Activated T-cell treated with anti-CD3 and anti-CD28 coated beads for 1 hour (primary cell): ENCODE measurements around the gene ALDH3A1.

Experiments
- DNase-seq: peaks from one replicate; pipeline ENCODE4 v3.0.0-alpha.2; 2020; ENCODE audit warnings: low read depth

ALDH3A1 gene

GRCh38 chr17:19718613-19719354 lies 29.3 kb downstream of the ALDH3A1 start:
- no peak for DNase-seq

DNA sequence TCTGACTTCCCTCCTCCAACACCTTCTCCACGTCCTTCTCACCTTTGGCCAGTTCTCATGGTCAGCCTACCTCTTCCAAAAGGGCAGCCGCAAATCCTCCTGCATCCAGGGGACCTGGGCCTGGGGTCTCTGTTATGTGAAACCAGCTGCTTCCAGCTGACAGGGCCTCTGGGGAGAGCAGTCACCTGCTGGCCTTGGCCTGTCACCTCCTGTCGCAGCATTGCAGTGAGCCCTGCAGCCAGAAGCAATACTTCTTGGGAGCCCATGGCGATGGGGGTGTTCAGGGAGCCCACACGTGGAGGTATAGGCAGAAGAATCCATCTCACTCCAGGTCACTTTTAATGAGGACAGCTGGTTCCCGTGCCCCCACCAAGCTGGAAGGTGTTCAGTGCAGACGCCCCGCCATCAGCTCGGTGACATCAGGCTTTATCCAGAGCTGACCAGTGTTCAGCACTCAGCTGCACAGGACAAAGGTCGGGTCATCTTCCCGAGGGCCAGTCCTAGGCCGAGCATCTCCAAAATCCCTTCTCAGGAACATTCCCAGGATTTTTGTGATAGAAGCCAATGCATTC lies 30.0 kb downstream of the ALDH3A1 start:
- no peak for DNase-seq

- DNase-seq: no peak
Observed at GRCh38 chr17:19717411-19717908, 30.6 kb downstream of the ALDH3A1 start.

DNA sequence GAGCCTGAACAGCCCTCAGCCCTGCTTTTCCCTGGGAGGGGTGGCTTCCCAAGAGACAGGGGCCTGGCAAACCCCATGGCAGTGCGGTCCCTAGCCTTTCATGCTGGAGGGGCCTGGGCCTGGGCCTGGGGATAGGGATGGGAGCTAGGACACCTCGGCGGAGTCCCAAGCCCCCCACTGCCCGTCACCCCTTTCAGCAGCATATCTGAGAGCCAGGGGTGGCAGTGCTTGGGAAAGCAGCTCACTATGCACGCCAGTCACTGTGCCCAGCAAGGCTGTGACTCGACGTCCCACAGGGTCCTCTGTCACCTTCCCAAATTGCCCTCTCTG lies 31.1 kb downstream of the ALDH3A1 start:
- no peak for DNase-seq

DNA sequence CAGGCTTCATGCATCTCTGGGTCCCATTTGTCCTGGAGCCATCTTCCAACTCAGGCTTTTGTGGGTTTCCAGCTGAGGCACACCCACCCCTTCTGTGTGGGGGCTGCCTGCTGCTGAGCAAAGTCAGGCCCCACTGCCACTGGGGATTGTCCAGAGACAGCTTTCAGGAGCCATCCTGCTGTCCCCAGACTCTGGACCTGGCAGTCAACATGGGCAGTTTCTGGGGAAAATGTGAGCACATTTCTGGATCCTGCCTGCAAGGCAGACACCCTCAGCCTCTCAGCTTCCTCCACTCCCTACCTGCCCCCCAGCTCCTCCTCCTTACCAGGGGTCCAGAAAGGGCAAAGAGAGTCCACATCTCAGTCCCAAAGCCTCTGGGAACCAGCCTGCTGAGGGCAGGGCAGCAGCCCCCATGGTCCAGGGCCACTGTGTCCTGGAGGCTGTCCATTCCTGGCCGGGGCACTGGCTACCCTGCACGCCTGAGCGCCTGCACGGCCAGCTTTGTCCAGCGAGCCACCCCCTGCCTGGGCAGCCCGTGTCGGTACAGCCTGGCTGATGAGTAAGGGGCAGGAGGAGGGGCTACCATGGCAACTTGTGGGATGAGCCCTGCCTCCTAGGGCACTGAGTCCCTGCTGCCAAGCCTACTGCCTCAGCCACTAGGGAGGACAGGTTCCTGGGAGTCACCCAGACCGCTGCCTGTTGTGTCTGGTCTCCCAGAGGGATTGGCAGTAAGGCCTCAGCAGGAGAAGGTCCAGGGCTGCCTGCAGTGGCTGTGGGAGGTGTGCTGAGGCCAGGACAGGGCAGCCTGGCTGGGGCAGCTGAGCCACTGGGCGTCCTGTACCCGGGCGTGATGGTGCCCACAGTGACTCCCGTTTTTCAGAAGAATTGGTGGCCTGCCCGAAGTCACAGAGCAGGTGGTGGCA lies 31.7 kb downstream of the ALDH3A1 start, which contains the start of gene SLC47A2:
TSS of gene SLC47A2 (minus strand) at position 477 of the 923 bp plus-strand sequence. CDS start at position 448, 29 bp downstream.
- no peak for DNase-seq

DNA sequence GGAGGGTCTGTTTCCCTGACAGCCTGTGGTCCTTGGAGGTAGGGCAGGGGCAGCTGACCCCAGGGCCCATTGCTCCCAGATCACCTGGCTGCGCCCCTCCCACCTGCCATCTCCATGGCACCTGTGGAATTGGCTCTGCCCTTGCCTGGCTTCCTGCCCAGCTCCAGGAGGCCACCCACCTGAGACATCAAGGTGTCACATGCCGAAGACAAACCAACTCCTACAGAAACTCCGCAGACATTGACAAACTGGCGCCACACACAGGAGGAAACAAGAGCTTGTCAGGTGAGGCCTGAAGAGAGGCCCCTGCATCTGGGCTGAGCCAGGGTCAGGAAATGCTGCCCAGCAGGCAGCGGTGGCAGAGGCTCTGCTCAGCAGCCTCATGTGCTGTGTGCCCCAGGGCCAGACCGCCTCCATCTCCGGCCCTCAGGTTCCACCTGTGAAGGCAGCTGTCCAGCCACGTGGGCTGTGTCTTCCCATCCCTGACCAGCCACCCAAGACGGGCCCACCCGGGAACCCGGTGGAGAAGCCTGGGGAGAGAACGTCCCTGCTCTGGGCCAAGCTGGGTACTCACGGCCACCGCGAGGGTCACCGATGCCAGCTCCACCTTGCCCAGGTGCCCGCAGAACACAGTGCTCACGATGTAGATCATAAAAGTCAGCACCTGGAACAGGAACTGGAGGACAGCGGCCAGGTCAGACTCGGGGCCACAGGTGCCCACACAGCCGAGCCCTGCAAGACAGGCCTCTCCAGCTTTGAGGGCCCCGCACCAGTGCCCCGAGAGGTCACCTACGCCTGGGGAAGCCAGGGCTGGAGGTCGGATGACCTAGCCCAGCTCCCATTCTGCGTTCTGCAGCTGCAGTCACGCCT lies 33.3 kb downstream of the ALDH3A1 start:
- no peak for DNase-seq

DNA sequence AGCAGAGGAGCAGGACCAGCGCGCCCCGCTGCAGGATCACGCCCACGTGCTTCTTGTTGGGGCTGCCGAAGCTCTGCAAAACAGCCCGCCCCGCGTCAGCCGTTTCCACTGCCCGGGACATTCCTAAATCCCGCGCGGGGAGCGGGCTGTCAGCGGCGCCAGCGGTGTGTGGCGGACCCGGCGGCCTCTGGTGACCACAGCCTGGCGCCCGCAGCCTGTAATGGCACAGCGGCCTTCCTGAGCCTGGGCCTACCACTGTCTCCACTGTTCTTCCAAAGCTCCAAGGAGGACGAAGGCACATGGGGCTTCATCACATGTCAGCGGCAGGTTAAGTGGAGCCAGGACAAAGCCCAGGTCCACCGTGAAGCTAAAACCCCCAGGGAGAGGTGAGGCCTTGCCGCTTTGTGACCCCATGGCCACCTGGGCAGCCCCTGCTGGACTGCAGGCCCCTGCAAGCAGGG lies 34.2 kb downstream of the ALDH3A1 start:
- no peak for DNase-seq

GRCh38 chr17:19713462-19713861 lies 34.6 kb downstream of the ALDH3A1 start:
- no peak for DNase-seq

DNA sequence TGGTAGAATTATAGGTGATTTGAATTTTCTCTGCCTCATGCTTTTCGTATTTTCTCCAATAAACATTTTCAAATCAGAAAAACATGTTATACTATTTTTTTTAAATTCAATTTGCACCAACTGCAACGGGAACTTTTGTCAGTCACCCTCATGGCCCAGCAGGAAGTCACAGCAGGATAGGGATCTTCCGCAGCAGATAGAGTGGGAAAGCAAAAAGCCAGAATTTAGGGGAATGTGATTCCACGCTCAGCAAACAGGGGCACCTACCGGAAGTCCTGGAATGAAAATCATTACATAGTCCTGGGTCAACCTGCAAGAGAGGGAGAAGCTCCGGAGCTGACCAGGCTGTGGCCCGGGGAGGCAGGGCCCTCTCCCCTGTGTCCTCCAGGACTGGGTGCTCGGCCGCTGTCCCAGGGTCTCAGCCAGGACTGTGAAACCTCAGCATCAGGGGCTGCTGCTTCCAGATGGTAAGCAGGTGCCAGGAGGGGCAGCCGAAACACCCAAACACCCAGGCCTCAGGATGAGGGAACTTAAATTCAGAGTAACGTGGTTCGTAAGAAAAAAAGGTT lies 35.6 kb downstream of the ALDH3A1 start:
- DNase-seq: no peak

- no peak for DNase-seq
Observed at GRCh38 chr17:19709841-19710240, 38.3 kb downstream of the ALDH3A1 start.

DNA sequence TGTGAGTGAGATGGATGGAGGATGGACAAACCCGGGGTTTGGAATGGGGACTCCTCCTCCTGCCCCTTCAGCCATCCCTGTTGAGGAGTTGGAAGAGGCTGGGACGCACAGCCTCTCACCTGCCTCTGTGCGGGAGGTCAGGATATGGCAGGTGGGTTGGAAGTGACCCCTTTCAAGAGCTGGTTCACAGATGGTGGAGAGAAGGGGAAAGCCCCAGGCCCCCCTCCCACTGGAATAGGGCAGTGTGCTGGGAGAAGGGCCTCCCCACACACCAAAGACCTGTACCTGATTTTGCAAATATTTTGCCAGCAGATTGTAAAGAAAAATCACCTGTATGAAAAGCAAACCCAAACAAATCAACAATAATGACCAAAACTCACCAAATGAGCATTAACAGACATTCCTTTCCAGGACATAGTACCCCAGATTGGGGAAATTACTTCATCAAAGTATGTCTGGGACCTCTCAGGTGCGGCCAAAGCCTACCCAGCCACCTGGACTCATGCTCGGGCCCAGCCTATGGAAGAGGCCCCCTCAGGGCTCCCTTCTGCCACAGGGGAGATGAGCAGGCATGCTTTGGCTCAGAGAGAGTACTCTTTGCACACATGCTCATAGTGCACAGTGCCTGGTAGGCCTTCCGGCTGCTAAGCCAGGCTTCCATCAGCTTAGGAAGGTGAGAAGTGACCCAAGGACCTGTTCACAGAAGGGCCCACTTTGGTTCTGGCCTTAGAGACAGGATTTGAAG lies 39.5 kb downstream of the ALDH3A1 start:
- no peak for DNase-seq

- DNase-seq: no peak
Observed at GRCh38 chr17:19707728-19708221, 40.3 kb downstream of the ALDH3A1 start.

DNA sequence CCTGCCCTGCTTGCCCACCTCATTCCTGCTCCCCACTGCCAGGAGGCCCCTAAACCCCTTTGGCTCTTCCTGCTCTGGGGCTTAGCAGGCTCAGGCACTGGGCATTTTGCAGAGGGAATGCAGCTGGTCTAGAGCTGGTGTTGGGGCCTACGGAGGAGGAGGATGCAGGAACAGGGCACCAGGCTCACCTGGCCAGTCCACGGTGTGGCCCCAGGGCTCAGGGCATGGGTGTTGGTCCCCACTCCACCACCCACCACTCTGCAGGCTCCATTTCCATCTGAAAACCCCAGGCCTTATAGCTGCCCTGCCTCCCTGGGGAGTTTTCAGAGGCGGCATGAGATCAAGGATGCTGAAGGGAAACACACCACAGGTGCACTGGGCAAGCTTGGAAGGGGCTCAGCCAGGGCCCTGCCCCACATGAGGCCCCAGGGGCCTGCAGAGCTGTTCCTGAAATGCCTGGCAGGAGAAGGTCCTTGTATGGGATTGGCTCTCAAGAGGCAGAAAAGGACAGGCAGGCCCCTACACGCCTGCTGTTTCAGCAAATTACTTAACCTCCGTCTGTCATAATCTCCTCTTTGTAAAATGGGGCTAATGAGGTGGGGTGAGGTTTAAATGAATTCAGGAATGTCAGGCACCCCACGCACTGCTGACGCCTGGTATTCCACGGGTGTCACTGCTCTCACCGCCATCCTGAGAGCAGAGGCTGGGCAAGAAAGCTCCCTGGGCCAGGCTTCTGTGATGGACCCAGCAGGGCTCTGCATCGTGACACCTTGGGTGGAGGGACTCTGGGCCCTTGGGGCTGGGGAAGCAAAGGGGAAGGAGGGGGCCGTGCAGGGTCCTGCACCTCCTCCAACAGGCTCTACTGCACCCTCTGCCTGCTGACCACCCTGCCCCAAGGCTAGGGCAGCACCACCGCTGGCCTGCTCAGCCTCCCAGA lies 41.0 kb downstream of the ALDH3A1 start:
- DNase-seq: no peak

- no peak for DNase-seq
Observed at GRCh38 chr17:19705771-19706770, 42.0 kb downstream of the ALDH3A1 start.

DNA sequence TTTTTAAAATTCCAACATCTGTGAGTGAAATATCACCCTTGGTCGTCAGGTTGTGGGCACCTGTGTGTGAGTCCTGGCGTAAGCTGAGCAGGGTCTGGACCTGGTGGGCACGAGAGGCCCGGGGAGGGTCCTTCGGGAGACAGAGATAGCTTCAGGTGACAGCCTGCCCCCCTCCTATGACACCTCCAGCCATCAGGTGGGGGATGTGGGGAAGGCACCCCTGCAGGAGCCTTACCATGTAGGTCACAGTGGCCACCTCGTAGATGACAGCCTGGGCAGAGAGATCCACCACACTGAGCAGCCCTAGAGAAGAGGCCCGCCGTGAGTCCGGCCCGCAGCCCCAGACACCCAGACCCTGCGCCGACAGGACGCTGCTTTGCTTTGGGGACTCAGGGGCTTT lies 42.9 kb downstream of the ALDH3A1 start:
- DNase-seq: no peak

- DNase-seq: no peak
Observed at GRCh38 chr17:19703828-19704613, 44.1 kb downstream of the ALDH3A1 start.
